Neural crest cell (in vitro differentiated cells): ENCODE data around the gene CHIC2. TPM values are rescaled to one million over a fixed set of nuclear protein-coding genes. Genes with fewer than 3 reads are reported as not detected.
"Not testable (repeated sequence)": the region's sequence is repeated elsewhere in the genome, so short reads cannot be mapped to it uniquely, and the experiment has no call there.

ENCODE experiments used
- DNase-seq: peaks from one replicate; pipeline ENCODE4 v3.0.0; 2021; ENCODE audit warnings: low read depth, mixed read lengths, low spot score
- H3K27ac Mint-ChIP-seq: one replicate; pipeline ENCODE4 v1.8.0; 2021; ENCODE audit warnings: mild to moderate bottlenecking, mixed read lengths; ENCODE audit not compliant: unreplicated experiment
- H3K27me3 Mint-ChIP-seq: 2 replicates; pipeline ENCODE4 v1.8.0; 2021; ENCODE audit warnings: low read depth, mild to moderate bottlenecking, mixed read lengths
- H3K36me3 Mint-ChIP-seq: 2 replicates; pipeline ENCODE4 v1.8.0; 2021; ENCODE audit warnings: low read depth, mild to moderate bottlenecking, mixed read lengths
- H3K4me1 Mint-ChIP-seq: 2 replicates; pipeline ENCODE4 v1.8.0; 2021; ENCODE audit warnings: mixed read lengths
- H3K4me3 Mint-ChIP-seq: one replicate; pipeline ENCODE4 v1.8.0; 2021; ENCODE audit warnings: mild to moderate bottlenecking, mixed read lengths
- H3K9me3 Mint-ChIP-seq: 2 replicates; pipeline ENCODE4 v1.8.0; 2021; ENCODE audit warnings: mixed read lengths
- CTCF ChIP-seq: fragments of 200-600 bp; sonication (generic); conservative IDR thresholded peaks from 2 replicates; pipeline ENCODE4 v1.5.0; 2021; ENCODE audit warnings: antibody characterized with exemption, mild to moderate bottlenecking
- total RNA-seq: library from RNA; stranded (reverse); gene quantifications from 2 replicates; pipeline ENCODE4 v1.2.1, GENCODE V29; 2021

CHIC2 gene
- total RNA-seq, 1 donor from 2014 or later = 9.5 TPM

GRCh38 chr4:54056360-54056759 lies 8.0 kb downstream of the CHIC2 start:
- TF ChIP-seq CTCF = no peak
- DNase-seq = no peak
- H3K4me3 Mint-ChIP-seq = no peak overlapping the region
- no peaks in the 10 kb centered on the region for H3K9me3 Mint-ChIP-seq
- peaks cover 5% of the 10 kb centered on the region for H3K4me1 Mint-ChIP-seq
- no peaks in the 10 kb centered on the region for H3K36me3 Mint-ChIP-seq
- H3K27ac Mint-ChIP-seq = no peak overlapping the region
- no peaks in the 10 kb centered on the region for H3K27me3 Mint-ChIP-seq

GRCh38 chr4:54055494-54055893 lies 8.9 kb downstream of the CHIC2 start:
- TF ChIP-seq CTCF = no peak
- Mint-ChIP-seq H3K27ac (no peak overlapping the region), H3K9me3 (no peaks in the 10 kb centered on the region), H3K27me3 (no peaks in the 10 kb centered on the region), H3K4me3 (no peak overlapping the region), H3K36me3 (no peaks in the 10 kb centered on the region), H3K4me1 (peaks cover 5% of the 10 kb centered on the region)
- DNase-seq = no peak

- DNase-seq = no peak
- no peak overlapping the region for H3K27ac Mint-ChIP-seq
- TF ChIP-seq CTCF = no peak
- H3K27me3 Mint-ChIP-seq = no peaks in the 10 kb centered on the region
- H3K9me3 Mint-ChIP-seq = no peaks in the 10 kb centered on the region
- peaks cover 6% of the 10 kb centered on the region for H3K4me1 Mint-ChIP-seq
- no peak overlapping the region for H3K4me3 Mint-ChIP-seq
- no peaks in the 10 kb centered on the region for H3K36me3 Mint-ChIP-seq
These were observed 9.9 kb downstream of the CHIC2 start for GRCh38 chr4:54054501-54054900.

- not testable (repeated sequence) for H3K4me1 Mint-ChIP-seq, H3K4me3 Mint-ChIP-seq, DNase-seq
These were observed 11.1 kb downstream of the CHIC2 start for GRCh38 chr4:54053322-54053721.

GRCh38 chr4:54050214-54050904 lies 14.0 kb downstream of the CHIC2 start:
- no peak overlapping the region for H3K27ac Mint-ChIP-seq

More at GRCh38 chr4:54053322-54053721, 11.1 kb downstream of the CHIC2 start:
- H3K27ac Mint-ChIP-seq, H3K9me3 Mint-ChIP-seq, H3K36me3 Mint-ChIP-seq, H3K27me3 Mint-ChIP-seq: not testable (repeated sequence)

GRCh38 chr4:54043630-54044029 lies 20.8 kb downstream of the CHIC2 start:
- H3K4me3 Mint-ChIP-seq, H3K4me1 Mint-ChIP-seq, H3K27ac Mint-ChIP-seq, H3K9me3 Mint-ChIP-seq, H3K27me3 Mint-ChIP-seq, DNase-seq: not testable (repeated sequence)
- H3K36me3 Mint-ChIP-seq = peaks cover 27% of the 10 kb centered on the region

More at GRCh38 chr4:54050214-54050904, 14.0 kb downstream of the CHIC2 start:
- H3K36me3 Mint-ChIP-seq = peaks cover 3% of the 10 kb centered on the region
- no peak for DNase-seq
- peaks cover 6% of the 10 kb centered on the region for H3K4me1 Mint-ChIP-seq
- no peak overlapping the region for H3K4me3 Mint-ChIP-seq
- no peaks in the 10 kb centered on the region for H3K9me3 Mint-ChIP-seq
- TF ChIP-seq CTCF = no peak
- no peaks in the 10 kb centered on the region for H3K27me3 Mint-ChIP-seq
